ENCODE measurements around the gene SAMD14. TPM values are rescaled to one million over a fixed set of nuclear protein-coding genes. Genes with fewer than 3 reads are reported as not detected.

The SAMD14 gene
- total RNA-seq: 10 to 100 TPM in 2 of 6 donors, 1 to 10 TPM in 3, under 1 TPM in 1; 0.49 to 16.8 (median 5.6) TPM

DNA sequence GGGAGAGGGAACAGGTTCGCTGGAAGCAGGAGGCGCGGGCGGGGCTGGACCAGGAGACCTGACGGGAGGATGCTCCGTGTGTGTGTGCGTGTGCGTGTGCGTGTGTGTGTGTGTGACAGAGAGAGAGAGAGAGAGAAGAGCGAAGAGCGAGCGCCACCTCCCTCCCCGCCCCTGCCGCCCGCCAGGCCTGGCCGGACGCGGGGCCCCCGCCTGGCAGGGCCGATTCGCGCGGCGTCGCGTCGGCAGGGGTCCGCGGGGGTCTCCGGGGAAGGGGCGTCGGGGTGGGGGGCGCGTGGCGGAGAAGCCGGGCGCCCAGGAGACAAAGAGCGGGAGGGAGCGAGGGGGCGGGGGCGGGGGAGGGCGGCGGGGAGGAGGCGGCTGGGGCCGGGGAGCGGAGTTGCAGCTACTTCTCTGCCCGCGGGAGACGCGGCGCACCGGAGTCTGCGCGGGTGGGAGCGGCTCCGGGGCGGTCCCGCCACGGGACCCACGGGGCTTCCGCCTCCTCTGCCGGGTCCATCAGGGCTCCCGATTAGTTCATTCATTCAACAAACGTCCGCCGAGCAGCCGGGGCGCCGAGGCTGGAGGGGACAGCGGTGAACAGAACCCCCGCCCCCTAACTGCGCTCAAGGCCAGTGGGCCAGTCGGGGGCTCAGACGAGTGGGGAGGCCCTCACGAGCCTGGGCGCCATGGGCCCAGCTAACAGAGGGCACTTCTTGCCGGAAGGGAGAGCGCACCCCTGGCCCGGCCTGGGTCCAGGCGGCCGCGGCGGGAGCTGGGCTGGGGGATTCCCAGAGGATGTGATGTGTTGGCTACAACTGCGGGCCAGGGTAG is at the start of gene SAMD14:
Gene SAMD14, minus strand, starts transcription at position 433 of the 831 bp plus-strand sequence. CDS start 5,201 bp downstream, outside the sequence.
- Histone ChIP-seq H3K36me3 (peaks cover 0 to 10% (median 7%) of the 10 kb centered on the region in 4 donors), H3K27me3 (peaks cover 0 to 17% (median 11%) of the 10 kb centered on the region in 4 donors), H3K4me1 (peaks cover 26 to 55% (median 46%) of the 10 kb centered on the region in 4 donors), H3K4me3 (peak within 1 kb of the TSS; percentile 16 to 59 (median 49)), H3K27ac (peak within 1 kb of the TSS; percentile 1 to 81 (median 64)), H3K9me3 (no peaks in the 10 kb centered on the region)
- peak in 1 of 2 donors; percentile 67 for ATAC-seq (ENCODE audit: low FRiP score in 2 of 2)
- WGBS, 2 donors: 0 to 4% methylated on average over 4 to 27 of the region's 84 CpGs
- TF ChIP-seq POLR2A (IDR thresholded peaks at IDR 0.05): no peak
- no peak for TF ChIP-seq EP300 (IDR thresholded peaks at IDR 0.05)
- TF ChIP-seq, protein P1, sequence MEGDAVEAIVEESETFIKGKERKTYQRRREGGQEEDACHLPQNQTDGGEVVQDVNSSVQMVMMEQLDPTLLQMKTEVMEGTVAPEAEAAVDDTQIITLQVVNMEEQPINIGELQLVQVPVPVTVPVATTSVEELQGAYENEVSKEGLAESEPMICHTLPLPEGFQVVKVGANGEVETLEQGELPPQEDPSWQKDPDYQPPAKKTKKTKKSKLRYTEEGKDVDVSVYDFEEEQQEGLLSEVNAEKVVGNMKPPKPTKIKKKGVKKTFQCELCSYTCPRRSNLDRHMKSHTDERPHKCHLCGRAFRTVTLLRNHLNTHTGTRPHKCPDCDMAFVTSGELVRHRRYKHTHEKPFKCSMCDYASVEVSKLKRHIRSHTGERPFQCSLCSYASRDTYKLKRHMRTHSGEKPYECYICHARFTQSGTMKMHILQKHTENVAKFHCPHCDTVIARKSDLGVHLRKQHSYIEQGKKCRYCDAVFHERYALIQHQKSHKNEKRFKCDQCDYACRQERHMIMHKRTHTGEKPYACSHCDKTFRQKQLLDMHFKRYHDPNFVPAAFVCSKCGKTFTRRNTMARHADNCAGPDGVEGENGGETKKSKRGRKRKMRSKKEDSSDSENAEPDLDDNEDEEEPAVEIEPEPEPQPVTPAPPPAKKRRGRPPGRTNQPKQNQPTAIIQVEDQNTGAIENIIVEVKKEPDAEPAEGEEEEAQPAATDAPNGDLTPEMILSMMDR (IDR thresholded peaks at IDR 0.05): no peak
- TF ChIP-seq POLR2AphosphoS5 (IDR thresholded peaks at IDR 0.05): no peak
- DNase-seq: peak in 1 of 2 donors; percentile 89

DNA sequence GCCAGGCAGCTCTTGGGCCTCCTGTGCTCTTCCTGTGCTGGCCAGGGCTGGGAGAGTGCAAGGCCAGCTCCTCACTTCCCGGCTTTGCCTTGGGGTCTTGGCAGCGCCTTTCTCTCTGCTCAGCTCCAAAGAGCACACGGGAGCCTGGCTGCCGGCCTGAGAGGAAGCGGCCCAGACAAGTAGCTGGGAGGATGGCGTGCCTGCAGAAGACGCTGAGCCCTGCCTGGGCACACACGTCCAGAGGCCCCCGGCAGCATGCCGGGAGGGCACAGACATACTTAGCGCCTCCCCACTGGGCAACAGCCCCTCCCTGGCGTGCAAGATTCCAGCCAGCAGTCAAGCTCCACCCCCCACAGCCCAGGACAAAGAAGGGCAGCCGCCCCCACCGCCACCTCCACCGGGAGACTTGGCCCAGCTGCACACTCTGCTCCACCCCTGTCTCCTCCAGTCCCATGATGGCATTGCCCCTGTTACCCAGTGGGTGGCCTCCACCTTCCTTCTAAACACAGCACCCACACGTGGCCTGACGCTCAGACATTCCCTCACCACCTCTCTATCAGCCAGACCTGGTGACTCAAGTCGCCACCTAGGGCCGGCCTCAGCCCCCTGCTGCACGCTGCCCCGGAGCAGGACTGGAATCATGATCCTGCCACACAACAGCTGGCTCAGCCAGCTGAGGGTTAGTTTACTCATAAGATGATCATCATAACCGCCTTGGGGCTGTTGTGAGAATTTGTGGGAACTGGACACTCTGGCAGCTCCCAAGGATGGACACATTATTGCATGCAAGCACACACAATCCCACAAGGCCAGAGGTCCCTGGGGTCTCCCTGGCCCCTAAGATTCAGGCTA is 48.2 kb upstream of the SAMD14 start:
- no peaks in the 10 kb centered on the region for H3K36me3 ChIP-seq
- H3K4me3 ChIP-seq: peak overlapping the region in 3 of 4 donors; percentile 8 to 30 (median 30)
- WGBS, 2 donors: 0 to 11% methylated on average over 4 to 13 of the region's 22 CpGs
- DNase-seq: peak; percentile 79 to 86
- TF ChIP-seq POLR2AphosphoS5 (IDR thresholded peaks at IDR 0.05) (peak; percentile 13 to 25), POLR2A (IDR thresholded peaks at IDR 0.05) (no peak)
- TF ChIP-seq, protein P1 (IDR thresholded peaks at IDR 0.05): peak; percentile 39 to 69 (median 50)
- no peaks in the 10 kb centered on the region for H3K9me3 ChIP-seq
- H3K4me1 ChIP-seq: peaks cover 12 to 27% (median 16%) of the 10 kb centered on the region in 4 donors
- peak; percentile 83 to 89 for ATAC-seq (ENCODE audit: low FRiP score in 2 of 2)
- no peaks in the 10 kb centered on the region for H3K27me3 ChIP-seq
- peak overlapping the region; percentile 43 to 67 (median 56) for H3K27ac ChIP-seq

DNA sequence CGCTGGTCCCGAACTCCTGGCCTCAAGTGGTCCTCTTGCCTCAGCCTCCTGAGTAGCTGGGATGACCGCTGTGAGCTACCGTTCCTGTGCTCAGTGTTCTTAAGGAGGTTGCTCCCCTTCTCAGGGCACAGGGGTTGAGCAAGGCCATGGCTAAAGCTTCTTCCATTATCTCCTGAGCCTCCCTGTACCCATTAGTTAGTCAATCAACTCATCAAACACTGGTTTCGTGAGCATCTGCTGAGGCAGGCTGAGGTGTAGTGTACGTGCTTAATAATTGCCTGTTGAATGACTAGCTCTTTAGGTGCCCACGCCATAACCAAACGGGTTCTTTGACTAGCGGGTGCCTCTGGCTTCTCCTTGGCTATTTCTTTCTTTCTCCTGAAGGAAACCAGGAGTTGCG is 47.5 kb upstream of the SAMD14 start:
- 89 to 91% methylated on average over 10 of the region's 10 CpGs for WGBS, 2 donors
- ATAC-seq (ENCODE audit: low FRiP score in 2 of 2): no peak
- TF ChIP-seq, protein P1 (IDR thresholded peaks at IDR 0.05): no peak
- no peak for TF ChIP-seq POLR2AphosphoS5 (IDR thresholded peaks at IDR 0.05)
- no peak for TF ChIP-seq POLR2A (IDR thresholded peaks at IDR 0.05)
- no peak for TF ChIP-seq EP300 (IDR thresholded peaks at IDR 0.05)
- no peak overlapping the region for H3K4me3 ChIP-seq
- no peaks in the 10 kb centered on the region for H3K9me3 ChIP-seq
- no peaks in the 10 kb centered on the region for H3K27me3 ChIP-seq
- H3K27ac ChIP-seq: peak overlapping the region; percentile 43 to 67 (median 56)
- no peaks in the 10 kb centered on the region for H3K36me3 ChIP-seq
- H3K4me1 ChIP-seq: peaks cover 12 to 27% (median 15%) of the 10 kb centered on the region in 4 donors
- DNase-seq: no peak

DNA sequence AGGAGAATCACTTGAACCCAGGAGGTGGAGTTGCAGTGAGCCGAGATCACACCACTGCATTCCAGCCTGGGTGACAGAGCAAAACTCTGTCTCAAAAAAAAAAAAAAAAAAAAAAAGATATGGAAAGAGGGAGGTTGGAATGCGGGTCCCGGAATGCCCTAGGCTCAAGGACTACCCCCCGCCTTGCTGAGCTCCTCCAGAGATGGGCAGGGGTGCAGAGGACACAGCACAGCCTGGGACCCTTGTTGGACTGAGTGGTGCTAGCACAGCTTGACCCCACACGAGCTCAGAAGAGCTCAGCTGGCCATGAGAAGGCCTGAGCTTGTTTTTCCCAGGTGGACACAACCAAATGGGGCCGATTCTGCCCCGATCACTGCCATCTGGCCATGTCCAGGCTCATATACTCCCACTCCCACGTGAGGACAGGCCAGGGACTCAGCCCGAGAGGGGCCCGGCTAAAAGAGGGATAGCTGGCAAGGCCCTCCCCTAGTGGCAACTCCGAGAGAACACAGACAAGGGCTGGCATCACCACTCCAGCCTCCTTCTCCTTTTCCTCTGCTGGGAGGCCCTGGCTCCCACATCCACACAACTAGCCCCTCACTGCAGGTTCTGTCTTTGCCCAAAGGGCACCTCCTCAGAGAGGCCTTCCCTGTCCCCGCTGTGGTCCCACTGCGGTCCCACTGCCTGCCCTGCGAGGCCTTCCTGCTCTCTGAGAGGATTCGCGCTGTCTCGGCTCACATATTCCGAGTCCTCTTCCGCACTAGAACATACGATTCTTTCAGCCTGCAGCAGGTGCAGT is 46.8 kb upstream of the SAMD14 start:
- Histone ChIP-seq H3K4me1 (peaks cover 12 to 27% (median 15%) of the 10 kb centered on the region in 4 donors), H3K4me3 (no peak overlapping the region), H3K27ac (peak overlapping the region in 3 of 4 donors; percentile 20 to 67 (median 43)), H3K36me3 (no peaks in the 10 kb centered on the region), H3K9me3 (no peaks in the 10 kb centered on the region), H3K27me3 (no peaks in the 10 kb centered on the region)
- DNase-seq (no peak), ATAC-seq (ENCODE audit: low FRiP score in 2 of 2) (no peak)
- WGBS, 2 donors: 92 to 93% methylated on average over 18 to 19 of the region's 20 CpGs
- TF ChIP-seq, protein P1 (IDR thresholded peaks at IDR 0.05): no peak
- TF ChIP-seq POLR2A (IDR thresholded peaks at IDR 0.05) (no peak), POLR2AphosphoS5 (IDR thresholded peaks at IDR 0.05) (no peak), EP300 (IDR thresholded peaks at IDR 0.05) (no peak)

Measured in upper lobe of left lung (tissue), 6 donors.